NCI-H146 treated with DMSO at 0.1 percent for 48 hours (cell line): ENCODE data around the gene NT5E.

Source experiments
- DNase-seq: peaks from one replicate; lab custom pipeline; 2025; ENCODE audit not compliant: unreplicated experiment; lab: John Stamatoyannopoulos, UW

NT5E gene

DNA sequence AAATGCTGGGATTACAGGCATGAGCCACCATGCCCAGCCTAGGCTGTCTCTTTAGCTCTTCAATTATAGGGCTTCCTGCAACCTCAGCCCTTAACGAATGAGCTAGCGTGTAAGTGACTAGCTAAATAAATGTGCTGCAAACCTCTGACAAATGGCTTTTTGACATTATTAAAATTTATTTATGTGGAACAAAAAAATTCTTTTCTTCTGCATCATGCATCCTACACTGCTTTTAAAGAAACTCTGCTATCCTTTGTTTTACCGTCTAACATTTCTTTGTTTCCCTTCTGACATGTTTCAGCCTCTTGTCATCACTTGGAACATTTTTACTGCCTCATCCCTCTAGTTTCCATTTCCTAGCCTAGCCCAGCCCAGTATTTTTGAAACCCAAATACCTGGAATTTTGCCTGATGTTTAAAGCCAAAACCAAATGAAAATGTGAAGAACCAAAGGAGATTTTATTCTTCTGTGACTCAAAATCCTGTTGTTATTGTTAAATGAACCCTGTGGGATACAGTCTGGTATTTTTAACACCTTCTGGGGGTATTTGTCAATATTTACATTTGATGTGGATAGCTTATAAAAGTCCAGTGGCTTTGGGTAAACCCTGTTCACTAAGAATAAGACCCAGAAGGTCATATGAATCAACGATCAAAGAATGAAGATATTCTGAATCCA is 9.5 kb downstream of the NT5E start:
- no peak for DNase-seq

DNA sequence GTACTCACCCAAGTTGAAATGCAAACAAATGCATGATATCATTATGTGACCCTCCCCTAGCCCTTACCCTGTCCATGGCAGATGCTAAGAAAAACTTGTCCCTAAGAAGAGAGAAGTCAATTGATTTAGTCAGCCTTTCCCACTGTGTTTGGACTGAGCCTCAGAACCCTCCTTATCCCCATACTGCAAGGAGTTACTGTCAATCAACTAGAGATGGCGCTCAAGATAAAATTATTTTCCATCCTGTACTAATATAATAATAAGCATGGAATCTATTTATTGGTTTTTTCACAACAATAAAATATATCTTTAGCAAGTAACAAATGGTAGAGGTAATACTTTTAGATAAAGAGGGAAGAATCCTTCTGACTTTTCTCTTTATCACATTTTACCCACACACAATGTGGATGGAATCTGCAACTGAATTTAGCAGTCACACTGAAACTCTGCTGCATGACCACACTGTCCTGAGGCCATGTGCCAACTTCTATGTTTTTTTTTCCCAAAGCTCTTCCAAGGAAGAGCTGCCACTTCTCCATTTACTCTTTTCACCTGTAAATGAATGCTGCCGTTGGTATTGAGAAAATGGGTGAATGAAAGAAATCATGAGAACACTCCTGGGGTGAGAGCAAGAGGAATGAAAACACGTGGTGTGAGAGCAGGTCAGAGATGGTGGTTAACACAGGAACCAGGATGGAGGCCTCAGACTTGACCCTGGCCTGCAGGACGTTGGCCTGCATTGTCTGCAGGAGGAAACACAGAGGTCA is 10.5 kb downstream of the NT5E start:
- DNase-seq, result no peak

DNA sequence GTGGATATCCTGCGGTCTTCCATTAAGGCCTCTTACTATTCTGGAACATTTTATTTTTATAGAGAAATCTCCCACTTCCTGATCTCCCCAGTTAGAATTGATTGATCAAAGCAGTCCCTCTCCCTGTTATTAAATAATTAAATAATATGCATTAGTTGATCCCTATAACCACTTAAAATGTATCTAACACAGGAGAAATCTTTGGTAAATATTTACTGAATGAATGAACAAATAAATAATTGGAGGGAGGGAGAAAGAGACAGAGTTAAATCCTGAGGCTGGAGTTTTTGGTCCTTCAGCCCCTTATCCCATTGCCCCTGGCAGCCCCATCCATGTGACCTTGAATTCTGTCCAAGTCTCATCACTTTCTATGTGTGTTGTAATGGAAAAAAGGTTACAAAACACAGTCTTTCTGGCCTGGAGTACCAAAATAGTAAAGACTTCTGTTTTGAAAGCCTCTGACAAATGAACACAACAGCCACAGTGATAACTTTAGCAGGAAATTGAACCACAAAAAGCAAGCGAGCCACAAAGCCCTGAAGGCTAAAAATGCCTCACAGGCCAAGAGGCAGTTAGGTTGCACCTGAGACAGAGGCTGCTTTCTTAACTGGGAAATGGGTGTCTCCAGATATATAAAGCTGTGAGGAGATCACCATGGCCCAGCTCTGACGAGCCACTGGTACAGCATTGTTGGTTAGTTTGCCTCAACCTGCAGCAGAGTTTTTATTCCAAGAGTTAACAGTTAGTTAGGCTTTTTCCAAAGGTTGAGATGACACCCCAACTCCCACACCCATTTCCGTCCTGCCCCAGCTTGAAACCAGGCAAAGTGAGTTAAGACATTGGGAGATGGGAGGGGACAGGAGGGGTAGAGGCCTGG is 11.3 kb downstream of the NT5E start:
- no peak for DNase-seq

DNA sequence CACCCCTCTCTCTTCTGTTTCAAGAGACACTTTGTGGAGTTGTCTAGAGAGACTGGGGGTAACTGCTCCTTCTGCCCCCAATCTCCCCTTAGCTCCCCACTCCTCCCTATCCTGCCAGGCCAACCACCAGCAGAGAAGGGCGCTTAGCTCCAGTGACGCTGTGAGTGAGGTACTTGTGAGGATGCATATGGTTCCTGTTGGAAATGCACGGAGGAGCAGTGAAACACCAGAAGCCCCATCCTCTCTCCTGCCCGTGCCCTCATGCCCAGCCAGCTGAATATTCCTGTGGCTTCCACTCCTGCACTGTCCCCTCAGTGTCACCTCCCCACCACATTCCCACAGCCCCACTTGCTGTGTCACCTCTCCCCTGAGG is 11.9 kb downstream of the NT5E start:
- no peak for DNase-seq

DNA sequence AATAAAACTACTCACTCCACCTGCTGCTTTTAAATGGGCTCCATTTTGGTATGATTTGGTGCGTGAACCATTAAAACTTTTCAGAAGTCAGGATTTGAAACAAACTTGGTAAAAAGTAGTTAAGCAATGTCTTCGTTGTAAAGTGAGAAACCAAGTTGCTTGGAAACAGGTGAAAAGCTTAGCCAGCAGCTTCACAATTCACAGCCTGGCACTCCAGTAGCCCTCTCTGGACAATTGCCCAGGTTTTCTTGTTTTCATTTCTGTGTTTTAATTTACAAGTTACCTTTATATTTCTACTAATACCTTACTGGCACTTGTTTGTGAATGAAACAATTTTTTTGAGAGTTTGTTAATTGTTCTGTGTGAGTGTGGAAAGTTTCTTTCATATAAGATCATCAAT is 12.8 kb downstream of the NT5E start:
- no peak for DNase-seq

DNA sequence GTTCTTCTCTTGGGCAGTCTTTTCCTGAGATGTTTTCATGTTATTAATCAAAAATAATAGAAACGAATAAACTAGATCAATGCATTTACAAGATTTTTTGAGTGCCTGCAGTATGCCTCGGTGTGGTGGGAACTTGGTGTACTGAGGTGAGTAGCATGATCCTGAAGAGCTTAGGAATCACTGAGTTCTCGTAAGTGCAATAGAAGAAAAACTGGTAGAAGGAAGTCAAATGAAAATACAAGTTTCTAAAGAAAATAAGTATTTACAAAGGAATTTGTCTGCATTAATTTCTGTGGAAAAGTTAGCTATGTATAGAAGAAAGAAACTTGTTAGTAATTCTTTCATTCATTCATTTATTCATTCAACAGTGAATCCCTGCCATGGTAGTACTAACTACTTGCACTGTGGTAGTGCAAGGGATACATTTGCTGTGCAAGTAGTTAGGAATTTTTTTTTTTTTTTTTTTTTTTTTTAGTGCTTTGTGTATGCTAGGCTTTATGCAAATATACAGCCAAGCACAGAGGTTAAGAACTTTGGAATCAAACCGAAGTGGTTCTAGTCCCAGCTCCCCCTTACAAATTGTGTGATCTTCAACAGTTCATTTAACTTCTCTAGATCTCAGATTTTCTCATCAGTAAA is 13.9 kb downstream of the NT5E start:
- no peak for DNase-seq

DNA sequence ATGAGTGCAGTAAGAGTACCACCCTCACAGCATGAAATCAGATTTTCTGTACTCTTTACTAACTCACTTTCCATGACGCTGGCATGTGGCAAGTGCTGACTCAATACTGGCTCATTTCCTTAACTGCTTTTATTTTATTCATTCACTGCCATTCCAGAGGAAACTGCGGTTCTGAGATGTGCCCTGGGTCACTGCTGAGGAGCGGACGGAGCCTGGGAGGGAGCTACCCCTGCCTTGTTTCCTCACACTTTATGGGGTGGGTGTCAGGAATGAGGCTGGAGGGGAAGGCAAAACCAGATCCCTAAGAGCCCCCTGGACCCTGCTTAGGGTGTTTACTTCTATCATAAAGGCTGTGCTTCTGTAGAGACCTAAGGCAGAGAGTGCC is 14.4 kb downstream of the NT5E start:
- no peak for DNase-seq

DNA sequence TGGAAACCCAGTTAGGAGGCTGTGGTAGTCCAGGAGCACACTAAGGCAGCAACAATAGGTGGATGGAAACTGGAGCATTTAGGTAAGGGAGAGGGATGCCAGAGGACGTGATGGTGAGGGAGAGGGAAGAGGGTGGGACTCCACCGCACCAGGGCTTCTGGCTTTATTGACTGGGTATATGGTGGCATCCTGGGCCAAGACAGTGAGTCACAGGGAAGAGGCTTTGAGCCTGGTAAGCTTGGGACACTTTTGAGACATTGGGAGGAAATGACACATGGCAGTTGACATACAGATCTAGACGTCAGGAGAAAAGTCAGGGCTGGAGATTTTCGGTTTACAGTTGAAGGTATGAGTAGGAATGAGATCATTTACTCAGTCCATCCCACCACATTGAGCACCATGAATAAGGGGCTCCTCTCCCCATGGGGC is 14.9 kb downstream of the NT5E start:
- no peak for DNase-seq

DNA sequence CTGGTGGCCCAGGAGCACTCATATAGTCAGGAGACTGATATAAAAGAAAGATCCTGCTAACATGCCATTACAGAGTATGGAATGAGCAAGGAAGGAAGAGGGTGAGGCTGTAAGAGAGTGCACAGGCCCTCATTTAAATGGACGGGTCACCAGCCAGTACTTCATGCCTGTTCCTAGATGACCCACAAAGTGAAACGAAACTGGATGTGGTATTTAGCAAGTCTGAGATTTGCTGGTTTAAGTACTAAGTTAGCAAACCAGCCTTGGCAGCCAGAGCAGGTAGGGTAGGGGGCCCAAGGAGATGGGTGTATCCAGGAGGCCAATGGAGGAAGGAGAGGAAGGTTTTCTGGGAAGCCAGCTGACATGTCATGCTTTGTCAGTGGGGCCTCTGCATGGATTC is 15.9 kb downstream of the NT5E start:
- no peak for DNase-seq

DNA sequence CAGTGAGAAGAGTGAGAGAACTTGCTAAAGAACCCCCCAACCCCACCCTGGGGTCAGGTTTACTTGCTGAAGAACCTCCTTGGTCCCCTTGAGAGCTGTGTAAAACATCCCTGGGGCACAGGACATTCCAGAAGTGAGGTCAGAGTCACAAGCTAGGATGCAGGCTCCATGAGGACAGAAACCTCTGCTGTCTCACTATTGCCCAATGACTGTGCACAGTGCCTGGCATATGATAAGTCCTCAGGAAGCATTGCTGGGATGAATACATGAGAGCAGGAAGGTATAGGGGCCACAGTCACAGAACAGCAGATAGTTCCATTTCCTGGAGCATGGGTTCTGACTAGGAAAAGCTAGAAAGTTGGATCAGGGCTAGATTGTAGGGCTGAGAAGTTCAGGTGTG is 18.4 kb downstream of the NT5E start:
- DNase-seq, result no peak

DNA sequence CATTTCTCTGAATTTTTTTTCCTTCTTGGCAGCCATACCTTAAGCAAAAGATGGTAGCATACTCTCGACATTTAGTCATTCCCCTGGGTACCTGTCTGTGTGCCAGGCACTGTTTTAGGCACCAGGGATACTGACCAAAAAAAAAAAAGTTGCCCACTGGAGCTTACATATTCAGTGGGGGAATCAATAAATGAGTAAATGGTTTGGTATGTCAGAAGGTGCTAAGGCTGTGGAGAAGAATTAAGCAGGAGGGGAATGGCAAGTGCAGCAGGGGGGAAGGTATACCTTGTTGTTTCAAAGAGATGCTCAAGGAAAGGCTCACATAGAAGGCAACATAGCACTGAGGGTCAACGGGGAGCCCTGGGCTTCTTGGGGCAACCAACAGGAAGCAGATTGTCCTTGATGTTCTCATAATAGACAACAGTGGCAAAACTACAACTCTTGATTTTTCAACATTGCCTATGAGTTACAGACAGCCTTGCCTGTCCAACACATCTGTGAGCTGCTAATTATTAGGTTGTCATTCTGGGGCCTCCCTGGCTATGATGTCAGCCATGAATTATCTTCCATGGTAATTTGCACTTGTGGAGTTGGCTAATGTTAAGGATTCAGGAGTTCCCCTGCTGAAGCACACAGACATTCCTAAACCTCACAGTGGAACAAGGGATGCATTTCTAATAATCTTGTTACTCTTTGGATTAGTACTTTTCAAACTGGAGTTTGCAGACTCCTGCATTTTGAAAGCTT is 19.6 kb downstream of the NT5E start:
- no peak for DNase-seq

DNA sequence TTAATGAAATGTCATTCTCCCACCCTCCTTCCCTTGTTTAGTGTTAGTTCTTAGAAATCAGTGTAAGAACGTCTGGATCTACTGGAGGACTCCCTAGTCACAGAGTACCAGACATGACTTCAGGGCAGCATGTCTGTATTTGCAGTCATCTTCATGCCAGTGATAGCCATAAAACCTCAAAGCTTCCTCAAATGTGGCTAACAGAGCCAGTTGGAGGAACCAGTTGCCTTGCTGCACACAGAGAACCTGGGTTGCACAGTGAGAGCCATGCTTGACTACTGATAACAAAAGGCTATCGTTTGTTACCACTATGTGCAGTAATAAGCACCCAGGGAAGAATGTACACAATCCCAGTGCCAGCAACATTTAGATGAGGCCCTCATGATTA is 20.1 kb downstream of the NT5E start:
- DNase-seq, result no peak

DNA sequence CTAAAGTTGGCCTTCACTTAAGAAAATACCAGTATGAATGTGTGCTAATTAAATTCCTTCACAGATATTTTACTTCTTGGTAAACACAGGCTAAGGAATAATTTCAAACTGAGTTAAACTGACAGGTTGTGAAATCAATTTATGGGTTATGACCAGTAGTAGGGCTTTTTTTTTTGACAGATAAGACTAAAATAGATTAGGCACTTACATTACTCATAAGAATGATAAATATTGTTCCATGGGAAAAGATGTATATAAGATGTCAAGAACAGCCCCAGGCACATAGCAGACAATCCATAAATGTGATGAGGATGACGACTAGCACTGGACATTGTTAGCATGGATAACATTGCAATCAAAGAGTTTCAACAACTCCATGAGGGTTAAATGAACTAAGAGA is 22.9 kb downstream of the NT5E start:
- DNase-seq, result no peak

DNA sequence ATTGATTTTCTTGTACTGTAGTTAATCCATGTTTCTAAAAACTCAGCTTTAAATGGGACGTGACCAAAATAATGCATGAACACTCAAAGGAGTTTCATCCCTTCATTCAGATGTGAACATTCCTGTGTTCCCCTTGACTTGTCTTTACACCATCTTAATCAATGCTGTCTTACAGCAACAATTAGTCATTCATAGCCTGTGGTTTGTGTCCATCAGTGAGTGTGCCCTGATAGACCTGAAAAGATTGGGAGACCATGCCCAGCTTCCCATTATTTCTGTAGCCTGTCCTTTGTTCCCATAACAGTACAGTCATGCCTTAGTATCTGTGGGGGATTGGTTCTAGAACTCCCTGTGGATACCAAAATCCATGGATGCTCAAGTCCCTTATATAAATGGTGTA is 23.9 kb downstream of the NT5E start:
- DNase-seq, result no peak

DNA sequence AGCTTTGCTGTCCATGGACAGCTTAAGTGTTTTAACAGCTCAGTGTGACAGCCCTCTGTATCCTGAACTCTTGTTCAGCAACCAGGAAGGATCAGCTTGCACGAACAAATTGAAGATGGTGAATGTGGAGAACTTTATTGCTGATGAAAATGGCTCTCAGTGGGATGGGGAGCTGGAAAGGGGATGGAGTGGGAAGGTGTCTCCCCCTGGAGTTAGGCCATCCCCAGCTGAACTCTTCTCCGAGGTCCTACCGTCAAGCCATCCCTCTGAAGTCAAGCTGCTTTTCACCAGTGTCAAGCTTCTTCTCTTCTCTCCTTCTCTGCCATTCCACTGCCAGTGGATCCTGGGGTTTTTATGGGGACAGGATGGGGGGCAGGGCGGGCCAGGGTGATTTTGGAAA is 26.6 kb downstream of the NT5E start:
- DNase-seq, result no peak

DNA sequence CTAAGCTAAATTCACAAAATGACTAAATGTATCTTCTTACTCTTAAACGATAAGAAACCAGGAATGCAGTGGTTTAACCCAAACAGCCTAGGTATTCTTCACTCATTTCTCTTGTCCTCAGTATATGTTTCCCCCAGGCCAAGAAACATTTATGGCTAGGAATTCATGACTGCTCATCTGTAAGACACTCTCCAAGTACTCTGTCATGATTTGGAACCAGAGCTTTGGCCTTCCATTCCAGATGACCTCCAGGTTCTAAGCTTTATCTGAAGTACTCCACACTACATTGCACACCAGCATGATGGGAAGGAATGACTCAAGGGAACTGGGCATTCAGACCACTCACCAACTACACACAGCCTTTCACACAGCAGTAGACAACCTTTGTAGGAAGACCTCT is 29.3 kb downstream of the NT5E start:
- no peak for DNase-seq

DNA sequence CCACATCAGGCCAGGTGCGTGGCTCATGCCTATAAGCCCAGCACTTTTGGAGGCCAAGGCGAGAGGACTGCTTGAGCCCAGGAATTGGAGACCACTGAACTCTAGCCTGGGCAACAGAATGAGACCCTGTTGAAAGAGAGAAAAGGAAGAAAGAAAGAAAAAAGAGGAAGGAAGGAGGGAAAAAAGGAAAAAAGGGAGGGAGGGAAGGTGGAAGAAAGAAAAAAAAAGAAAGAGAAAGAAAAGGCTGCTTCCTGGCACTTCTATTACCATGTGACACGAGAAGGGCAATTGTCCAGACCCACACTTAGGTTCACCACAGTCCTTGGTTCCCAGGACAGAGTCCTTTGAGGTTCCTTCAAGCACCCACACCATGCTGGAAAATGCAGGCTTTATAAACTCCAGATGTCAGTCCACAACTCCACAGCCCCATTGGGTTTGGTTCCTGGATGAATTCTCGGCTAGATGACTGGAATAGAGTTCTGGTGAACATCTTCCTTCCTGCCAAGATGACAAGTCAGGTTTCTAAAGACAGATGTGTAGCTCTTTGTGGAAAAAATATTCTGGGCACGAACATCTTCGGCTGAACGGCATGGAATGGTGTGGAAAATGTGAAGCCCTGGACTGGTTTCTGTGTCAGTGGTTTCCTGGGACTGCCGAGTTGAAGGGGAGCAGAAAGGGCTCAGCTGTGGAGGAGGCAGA is 32.5 kb downstream of the NT5E start:
- no peak for DNase-seq

DNA sequence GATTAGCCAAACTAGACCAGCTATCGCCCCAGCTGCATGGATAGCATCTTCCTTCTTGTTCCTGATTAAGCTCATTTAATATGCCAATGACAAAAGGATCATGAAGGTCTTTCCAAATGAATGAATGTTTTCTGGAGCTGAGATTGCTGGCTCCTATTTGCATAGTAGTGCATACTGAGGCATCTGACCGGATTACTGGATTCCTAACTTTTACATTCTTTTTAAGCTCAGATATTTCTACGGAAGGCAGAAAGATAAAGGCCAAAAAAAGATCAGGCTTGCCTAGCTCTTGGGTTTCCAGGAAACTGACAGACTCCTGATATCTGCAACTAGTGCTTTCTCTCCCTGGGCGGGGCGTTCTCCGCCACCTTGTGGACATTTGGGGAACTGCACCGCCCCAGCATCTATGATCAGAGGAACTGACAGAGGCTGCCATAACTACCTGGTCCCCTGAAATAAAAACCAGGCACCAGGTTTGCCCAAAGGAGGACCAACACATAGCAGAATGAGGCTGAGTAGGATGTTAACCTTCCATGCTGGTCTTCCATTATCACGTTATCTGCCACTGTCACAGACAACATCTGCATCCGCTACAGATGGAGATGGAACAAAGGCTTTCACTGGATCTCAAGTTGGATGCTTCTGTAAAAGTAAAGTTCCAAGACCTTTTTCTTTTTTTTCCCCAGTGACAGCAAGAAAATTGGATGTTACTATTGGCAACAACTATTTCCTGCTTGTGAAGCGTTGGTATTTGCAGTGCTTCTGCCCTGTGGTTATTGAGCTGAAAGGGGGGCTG is 33.2 kb downstream of the NT5E start:
- no peak for DNase-seq

DNA sequence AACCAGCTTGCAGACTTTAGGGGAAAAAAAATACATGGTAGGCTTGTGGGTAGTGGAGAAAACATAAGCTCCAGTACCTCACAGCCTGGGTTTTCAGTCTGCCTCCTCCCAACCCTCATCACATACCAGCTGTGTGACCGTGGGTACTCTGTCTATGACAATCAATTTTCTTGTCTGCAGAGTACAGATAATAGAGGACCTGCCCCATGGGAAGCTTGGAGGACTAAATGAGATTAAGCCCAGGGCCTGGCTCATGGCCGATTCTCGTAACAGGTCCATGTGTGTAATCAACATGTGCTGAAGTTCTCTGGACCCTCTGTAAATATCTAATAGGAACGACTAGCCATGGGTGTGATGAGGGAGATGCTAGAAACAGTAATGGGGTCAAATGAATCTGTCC is 34.0 kb downstream of the NT5E start:
- no peak for DNase-seq
